ENCODE measurements around the gene MXI1. TPM values are rescaled to one million over a fixed set of nuclear protein-coding genes. Genes with fewer than 3 reads are reported as not detected.
"Not testable (repeated sequence)": the region's sequence is repeated elsewhere in the genome, so short reads cannot be mapped to it uniquely, and the experiment has no call there.

MXI1 gene
- total and polyA plus RNA-seq, 4 donors = 64.1 to 90.1 (median 81.6) TPM

DNA sequence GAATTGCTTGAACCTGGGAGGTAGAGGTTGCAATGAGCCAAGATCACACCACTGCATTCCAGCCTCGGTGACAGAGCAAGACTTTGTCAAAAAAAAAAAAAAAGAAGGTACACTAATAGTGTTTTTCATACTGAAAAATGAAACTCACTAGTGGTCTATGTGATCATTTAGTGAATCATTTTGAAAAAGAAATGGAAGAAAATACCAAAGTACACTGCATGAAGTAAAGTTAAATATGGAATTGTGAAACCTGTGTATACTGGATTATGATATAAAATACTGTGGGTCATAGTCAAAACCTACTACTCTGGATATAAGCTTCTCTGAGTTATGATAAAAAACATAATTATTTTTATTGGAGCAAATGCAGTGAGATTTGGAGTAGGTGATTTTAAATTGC, 42.1 kb downstream of the MXI1 start:
- H3K9me3 ChIP-seq (ENCODE audit: control insufficient read depth, insufficient read depth, low read length); DNase-seq (ENCODE audit: low read depth in 4 of 6, low spot score in 6 of 6); H3K36me3 ChIP-seq (ENCODE audit: control insufficient read depth, insufficient read depth, low read length); H3K27me3 ChIP-seq (ENCODE audit: control insufficient read depth, insufficient read depth, low read length); H3K4me1 ChIP-seq (ENCODE audit: control insufficient read depth, insufficient read depth, low read length); H3K27ac ChIP-seq (ENCODE audit: low read depth, low read length); H3K4me3 ChIP-seq (ENCODE audit: low read depth, low read length): not testable (repeated sequence)
- WGBS (ENCODE audit: insufficient coverage) = no CpG with 5 or more reads among the region's 1 CpG

- H3K4me1 ChIP-seq (ENCODE audit: control insufficient read depth, insufficient read depth, low read length); H3K27ac ChIP-seq (ENCODE audit: low read depth, low read length); H3K27me3 ChIP-seq (ENCODE audit: control insufficient read depth, insufficient read depth, low read length); DNase-seq (ENCODE audit: low read depth in 4 of 6, low spot score in 6 of 6); H3K36me3 ChIP-seq (ENCODE audit: control insufficient read depth, insufficient read depth, low read length); H3K9me3 ChIP-seq (ENCODE audit: control insufficient read depth, insufficient read depth, low read length); H3K4me3 ChIP-seq (ENCODE audit: low read depth, low read length): not testable (repeated sequence)
- WGBS (ENCODE audit: insufficient coverage) = 40% methylated on average over 1 of the region's 1 CpG
Measured at GRCh38 chr10:110251392-110251791, 44.0 kb downstream of the MXI1 start.

DNA sequence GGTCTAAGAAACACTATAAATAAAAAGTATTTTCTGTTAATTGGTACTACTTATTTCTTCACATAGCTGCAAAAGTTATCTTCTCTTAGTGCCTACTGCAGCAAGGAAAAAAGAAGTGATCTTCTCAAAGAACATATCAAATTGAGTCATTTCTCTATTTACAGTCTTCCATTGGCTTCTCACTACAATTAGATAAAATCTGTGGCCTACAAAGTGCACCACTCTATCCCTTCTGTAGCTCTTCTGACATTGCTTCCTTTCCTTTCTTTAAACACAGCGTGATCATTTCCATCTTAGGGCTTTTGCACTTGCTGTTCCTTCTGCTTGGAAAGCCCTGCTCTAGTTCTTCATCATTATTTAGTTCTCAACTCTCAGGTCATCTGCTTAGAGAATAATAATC, 44.7 kb downstream of the MXI1 start:
- no peaks in the 10 kb centered on the region for H3K9me3 ChIP-seq (ENCODE audit: control insufficient read depth, insufficient read depth, low read length)
- WGBS (ENCODE audit: insufficient coverage) = 91% methylated on average over 1 of the region's 1 CpG
- H3K4me3 ChIP-seq (ENCODE audit: low read depth, low read length) = no peak overlapping the region
- H3K36me3 ChIP-seq (ENCODE audit: control insufficient read depth, insufficient read depth, low read length) = no peaks in the 10 kb centered on the region
- no peak overlapping the region for H3K27ac ChIP-seq (ENCODE audit: low read depth, low read length)
- H3K4me1 ChIP-seq (ENCODE audit: control insufficient read depth, insufficient read depth, low read length) = no peaks in the 10 kb centered on the region
- H3K27me3 ChIP-seq (ENCODE audit: control insufficient read depth, insufficient read depth, low read length) = no peaks in the 10 kb centered on the region
- DNase-seq (ENCODE audit: low read depth in 4 of 6, low spot score in 6 of 6) = no peak

- H3K27me3 ChIP-seq (ENCODE audit: control insufficient read depth, insufficient read depth, low read length) = no peaks in the 10 kb centered on the region
- H3K36me3 ChIP-seq (ENCODE audit: control insufficient read depth, insufficient read depth, low read length) = no peaks in the 10 kb centered on the region
- no peak overlapping the region for H3K4me3 ChIP-seq (ENCODE audit: low read depth, low read length)
- H3K4me1 ChIP-seq (ENCODE audit: control insufficient read depth, insufficient read depth, low read length) = no peaks in the 10 kb centered on the region
- DNase-seq (ENCODE audit: low read depth in 4 of 6, low spot score in 6 of 6) = no peak
- no peak overlapping the region for H3K27ac ChIP-seq (ENCODE audit: low read depth, low read length)
- no peaks in the 10 kb centered on the region for H3K9me3 ChIP-seq (ENCODE audit: control insufficient read depth, insufficient read depth, low read length)
Measured at GRCh38 chr10:110254467-110254866, 47.1 kb downstream of the MXI1 start.

GRCh38 chr10:110258542-110258941, 51.1 kb downstream of the MXI1 start:
- no CpG with 5 or more reads among the region's 1 CpG for WGBS (ENCODE audit: insufficient coverage)

GRCh38 chr10:110259317-110259716, 51.9 kb downstream of the MXI1 start:
- Histone ChIP-seq H3K27me3 (ENCODE audit: control insufficient read depth, insufficient read depth, low read length) (no peaks in the 10 kb centered on the region), H3K4me3 (ENCODE audit: low read depth, low read length) (no peak overlapping the region), H3K4me1 (ENCODE audit: control insufficient read depth, insufficient read depth, low read length) (no peaks in the 10 kb centered on the region), H3K9me3 (ENCODE audit: control insufficient read depth, insufficient read depth, low read length) (no peaks in the 10 kb centered on the region), H3K27ac (ENCODE audit: low read depth, low read length) (no peak overlapping the region), H3K36me3 (ENCODE audit: control insufficient read depth, insufficient read depth, low read length) (no peaks in the 10 kb centered on the region)
- DNase-seq (ENCODE audit: low read depth in 4 of 6, low spot score in 6 of 6) = no peak

More at GRCh38 chr10:110258542-110258941, 51.1 kb downstream of the MXI1 start:
- DNase-seq (ENCODE audit: low read depth in 4 of 6, low spot score in 6 of 6) = no peak
- H3K4me3 ChIP-seq (ENCODE audit: low read depth, low read length) = no peak overlapping the region
- no peaks in the 10 kb centered on the region for H3K9me3 ChIP-seq (ENCODE audit: control insufficient read depth, insufficient read depth, low read length)
- no peaks in the 10 kb centered on the region for H3K36me3 ChIP-seq (ENCODE audit: control insufficient read depth, insufficient read depth, low read length)
- H3K27me3 ChIP-seq (ENCODE audit: control insufficient read depth, insufficient read depth, low read length) = no peaks in the 10 kb centered on the region
- no peaks in the 10 kb centered on the region for H3K4me1 ChIP-seq (ENCODE audit: control insufficient read depth, insufficient read depth, low read length)
- H3K27ac ChIP-seq (ENCODE audit: low read depth, low read length) = no peak overlapping the region

- H3K27me3 ChIP-seq (ENCODE audit: control insufficient read depth, insufficient read depth, low read length) = no peaks in the 10 kb centered on the region
- H3K4me1 ChIP-seq (ENCODE audit: control insufficient read depth, insufficient read depth, low read length) = no peaks in the 10 kb centered on the region
- H3K9me3 ChIP-seq (ENCODE audit: control insufficient read depth, insufficient read depth, low read length) = no peaks in the 10 kb centered on the region
- H3K36me3 ChIP-seq (ENCODE audit: control insufficient read depth, insufficient read depth, low read length) = no peaks in the 10 kb centered on the region
- H3K27ac ChIP-seq (ENCODE audit: low read depth, low read length) = peak overlapping the region; percentile 22
- no CpG with 5 or more reads among the region's 1 CpG for WGBS (ENCODE audit: insufficient coverage)
- DNase-seq (ENCODE audit: low read depth in 4 of 6, low spot score in 6 of 6) = peak in 2 of 6 donors; percentile 35 to 54
- no peak overlapping the region for H3K4me3 ChIP-seq (ENCODE audit: low read depth, low read length)
Measured at GRCh38 chr10:110260746-110261477, 53.5 kb downstream of the MXI1 start.

GRCh38 chr10:110263164-110263563, 55.8 kb downstream of the MXI1 start:
- H3K4me3 ChIP-seq (ENCODE audit: low read depth, low read length) = no peak overlapping the region
- no peak overlapping the region for H3K27ac ChIP-seq (ENCODE audit: low read depth, low read length)
- no peak for DNase-seq (ENCODE audit: low read depth in 4 of 6, low spot score in 6 of 6)
- no peaks in the 10 kb centered on the region for H3K27me3 ChIP-seq (ENCODE audit: control insufficient read depth, insufficient read depth, low read length)
- H3K4me1 ChIP-seq (ENCODE audit: control insufficient read depth, insufficient read depth, low read length) = no peaks in the 10 kb centered on the region
- no peaks in the 10 kb centered on the region for H3K36me3 ChIP-seq (ENCODE audit: control insufficient read depth, insufficient read depth, low read length)
- H3K9me3 ChIP-seq (ENCODE audit: control insufficient read depth, insufficient read depth, low read length) = no peaks in the 10 kb centered on the region
- no CpG with 5 or more reads among the region's 1 CpG for WGBS (ENCODE audit: insufficient coverage)

DNA sequence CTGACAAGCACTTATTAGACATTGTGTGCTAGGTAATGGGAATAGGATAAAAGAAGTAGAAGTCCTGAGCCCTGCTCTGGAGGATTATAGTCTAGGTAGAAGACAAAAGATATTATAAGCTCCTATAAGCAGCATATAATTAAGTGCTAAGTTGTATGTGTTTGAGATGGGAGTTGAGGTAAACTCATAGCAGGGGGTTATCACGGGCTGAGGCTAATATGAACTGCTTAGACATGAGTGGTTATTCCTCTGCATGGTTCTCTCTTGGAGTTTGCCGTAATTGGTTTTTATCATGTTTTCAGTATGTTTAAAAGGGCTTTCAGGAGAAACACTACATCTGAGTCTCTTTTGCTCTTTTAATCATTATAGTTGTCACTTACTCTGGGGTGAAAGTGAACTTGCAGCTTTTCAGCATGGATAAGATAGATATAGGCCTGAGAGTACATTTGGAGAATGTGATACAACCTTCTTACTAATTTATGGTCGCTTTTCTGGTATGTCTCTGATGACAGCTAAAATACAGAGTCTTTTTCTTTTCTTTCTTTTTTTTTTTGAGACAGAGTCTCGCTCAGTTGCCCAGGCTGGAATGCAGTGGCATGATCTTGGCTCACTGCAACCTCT, 58.3 kb downstream of the MXI1 start:
- no peaks in the 10 kb centered on the region for H3K9me3 ChIP-seq (ENCODE audit: control insufficient read depth, insufficient read depth, low read length)
- peaks cover 2% of the 10 kb centered on the region for H3K4me1 ChIP-seq (ENCODE audit: control insufficient read depth, insufficient read depth, low read length)
- DNase-seq (ENCODE audit: low read depth in 4 of 6, low spot score in 6 of 6) = no peak
- WGBS (ENCODE audit: insufficient coverage) = 100% methylated on average over 2 of the region's 4 CpGs
- H3K27ac ChIP-seq (ENCODE audit: low read depth, low read length) = no peak overlapping the region
- no peaks in the 10 kb centered on the region for H3K36me3 ChIP-seq (ENCODE audit: control insufficient read depth, insufficient read depth, low read length)
- no peaks in the 10 kb centered on the region for H3K27me3 ChIP-seq (ENCODE audit: control insufficient read depth, insufficient read depth, low read length)
- H3K4me3 ChIP-seq (ENCODE audit: low read depth, low read length) = no peak overlapping the region

- Histone ChIP-seq H3K4me1 (ENCODE audit: control insufficient read depth, insufficient read depth, low read length) (peaks cover 6% of the 10 kb centered on the region), H3K27me3 (ENCODE audit: control insufficient read depth, insufficient read depth, low read length) (no peaks in the 10 kb centered on the region), H3K9me3 (ENCODE audit: control insufficient read depth, insufficient read depth, low read length) (no peaks in the 10 kb centered on the region), H3K27ac (ENCODE audit: low read depth, low read length) (no peak overlapping the region), H3K4me3 (ENCODE audit: low read depth, low read length) (no peak overlapping the region), H3K36me3 (ENCODE audit: control insufficient read depth, insufficient read depth, low read length) (no peaks in the 10 kb centered on the region)
- WGBS (ENCODE audit: insufficient coverage) = no CpG with 5 or more reads among the region's 1 CpG
- peak in 1 of 6 donors; percentile 66 for DNase-seq (ENCODE audit: low read depth in 4 of 6, low spot score in 6 of 6)
Measured at GRCh38 chr10:110267276-110267675, 59.9 kb downstream of the MXI1 start.
